Uterus (tissue), 4 donors: Measurements from ENCODE around the gene AHCYL2. TPM values are rescaled to one million over a fixed set of nuclear protein-coding genes. Genes with fewer than 3 reads are reported as not detected.

Experiments used
- DNase-seq, 2 donors: peaks; one replicate each; pipeline ENCODE4 v3.0.0-alpha.2; 2019 to 2020
- H3K27ac ChIP-seq, 2 donors: fragments of 200-600 bp; sonication (generic); 1 replicate in 1 of 2; 2 replicates in 1 of 2; pipeline ENCODE4 v1.5.1; 2016 to 2018
- H3K27me3 ChIP-seq, 2 donors: fragments of 200-600 bp; sonication (generic); one replicate each; pipeline ENCODE4 v1.5.1; 2018 to 2019; ENCODE audit warnings: control low read depth in 1 of 2
- H3K36me3 ChIP-seq, 2 donors: fragments of 200-600 bp; sonication (generic); one replicate each; pipeline ENCODE4 v1.5.1; 2019; ENCODE audit warnings: control low read depth in 1 of 2
- H3K4me1 ChIP-seq, 2 donors: fragments of 200-600 bp; sonication (generic); one replicate each; pipeline ENCODE4 v1.5.1; 2018 to 2019; ENCODE audit warnings: control low read depth in 1 of 2
- H3K4me3 ChIP-seq, 2 donors: fragments of 200-600 bp; sonication (generic); 1 replicate in 1 of 2; 2 replicates in 1 of 2; pipeline ENCODE4 v1.5.1; 2018 to 2019; ENCODE audit warnings: mild to moderate bottlenecking in 1 of 2
- H3K9me3 ChIP-seq, 2 donors: fragments of 200-600 bp; sonication (generic); one replicate each; pipeline ENCODE4 v1.5.1; 2019; ENCODE audit warnings: control low read depth in 1 of 2
- CTCF ChIP-seq, 4 experiments: fragments of 200-600 bp in 2 of 4; fragments of 450-650 bp in 2 of 4; sonication (generic) in 2 of 4; IDR thresholded peaks; one replicate each; pipeline ENCODE4 v1.5.1; 2016 to 2019; ENCODE audit warnings: antibody characterized with exemption in 4 of 4, mild to moderate bottlenecking in 2 of 4, moderate library complexity in 1 of 4
- POLR2A ChIP-seq, 2 donors: fragments of 450-650 bp; IDR thresholded peaks; one replicate each; pipeline ENCODE4 v1.6.1; 2016; ENCODE audit warnings: antibody characterized with exemption in 2 of 2, mild to moderate bottlenecking in 1 of 2, moderate library complexity in 1 of 2
- intact Hi-C: fragments of 100-400 bp; cut with DNase I; formaldehyde crosslinking; loops from one replicate; pipeline ENCODE4 v1.15.1; 2023; ENCODE audit warnings: low total_unique reads
- total RNA-seq, 4 donors: library from RNA; depleted of rRNA in 3 of 4; stranded (reverse); fragments of >200 nt in 3 of 4; gene quantifications; one replicate each; pipeline versions ENCODE4 v1.1.0 to v1.2.4, GENCODE V29; 2014 to 2023
- donor health status: DM: yes; HTN: yes; CAD: no.

The AHCYL2 gene
- total RNA-seq, 4 donors from 2014 or later: 5.6 to 29.2 (median 23.7) TPM

- Histone ChIP-seq H3K4me1 (no peaks in the 10 kb centered on the region), H3K9me3 (no peaks in the 10 kb centered on the region), H3K27me3 (no peaks in the 10 kb centered on the region), H3K36me3 (no peaks in the 10 kb centered on the region), H3K27ac (no peak overlapping the region), H3K4me3 (no peak overlapping the region)
- TF ChIP-seq CTCF (IDR thresholded peaks at IDR 0.05): no peak
- no peak for DNase-seq
- intact Hi-C loops: no loop called here
Measured at GRCh38 chr7:129421717-129422250, 197.0 kb downstream of the AHCYL2 start.

DNA sequence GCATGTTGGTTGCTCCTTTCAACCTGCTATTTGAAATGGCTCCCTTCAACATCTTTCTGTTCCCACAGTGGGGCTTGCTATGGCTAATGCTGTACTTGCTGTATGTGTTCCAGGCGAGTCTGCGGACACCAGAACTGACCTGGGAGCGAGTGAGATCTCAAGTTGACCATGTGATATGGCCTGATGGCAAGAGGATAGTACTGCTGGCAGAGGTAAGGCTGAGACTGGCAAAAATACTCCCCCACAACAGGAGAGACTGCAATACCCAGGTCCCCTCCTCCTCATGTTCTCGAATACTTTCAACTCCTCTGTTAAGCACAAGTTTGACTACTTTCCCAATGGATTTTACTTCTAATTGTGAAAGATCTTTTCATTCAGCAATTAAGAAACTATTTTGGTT lies 197.9 kb downstream of the AHCYL2 start:
- Histone ChIP-seq H3K27me3 (no peaks in the 10 kb centered on the region), H3K27ac (no peak overlapping the region), H3K9me3 (no peaks in the 10 kb centered on the region), H3K4me3 (no peak overlapping the region), H3K36me3 (no peaks in the 10 kb centered on the region), H3K4me1 (no peaks in the 10 kb centered on the region)
- no peak for TF ChIP-seq CTCF (IDR thresholded peaks at IDR 0.05)
- no peak for DNase-seq
- intact Hi-C loops: no loop called here

DNA sequence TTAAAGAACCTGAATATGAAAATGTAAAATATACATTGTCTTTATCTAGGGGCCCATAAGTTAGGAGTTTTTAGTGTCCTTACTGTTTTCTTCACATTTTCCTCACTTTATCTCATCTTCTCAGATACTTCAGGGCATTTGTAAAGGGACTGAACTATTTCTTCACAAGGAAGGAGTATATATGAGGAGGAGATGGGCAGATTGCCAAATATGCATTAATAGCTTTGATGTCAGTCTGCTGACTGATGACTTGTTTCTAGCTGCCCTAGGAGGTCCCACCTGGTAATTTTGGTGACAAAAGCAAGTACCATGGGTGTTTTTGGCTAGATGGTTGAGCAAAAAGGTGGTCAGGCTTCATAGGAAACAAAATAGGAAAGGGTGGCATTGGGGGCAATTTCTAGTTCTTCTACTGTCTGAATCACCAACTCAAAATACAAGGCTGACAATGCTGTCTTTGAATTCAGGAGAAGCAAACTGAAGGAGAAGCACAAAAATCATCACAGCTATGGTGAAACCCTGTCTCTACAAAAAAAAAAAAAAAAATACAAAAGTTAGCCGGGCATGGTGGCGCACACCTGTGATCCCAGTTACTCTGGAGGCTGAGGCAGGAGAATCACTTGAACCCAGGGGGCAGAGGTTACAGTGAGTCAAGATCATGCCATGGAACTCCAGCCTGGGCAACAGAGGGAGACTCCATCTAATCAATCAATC lies 199.0 kb downstream of the AHCYL2 start:
- intact Hi-C loops: no loop called here
- H3K36me3 ChIP-seq: no peaks in the 10 kb centered on the region
- no peaks in the 10 kb centered on the region for H3K27me3 ChIP-seq
- DNase-seq: no peak
- no peaks in the 10 kb centered on the region for H3K4me1 ChIP-seq
- no peak overlapping the region for H3K4me3 ChIP-seq
- H3K27ac ChIP-seq: no peak overlapping the region
- no peaks in the 10 kb centered on the region for H3K9me3 ChIP-seq
- TF ChIP-seq POLR2A (IDR thresholded peaks at IDR 0.05) (no peak), CTCF (IDR thresholded peaks at IDR 0.05) (no peak)

- Histone ChIP-seq H3K9me3 (no peaks in the 10 kb centered on the region), H3K36me3 (no peaks in the 10 kb centered on the region), H3K27ac (no peak overlapping the region), H3K27me3 (no peaks in the 10 kb centered on the region), H3K4me1 (no peaks in the 10 kb centered on the region), H3K4me3 (no peak overlapping the region)
- TF ChIP-seq POLR2A (IDR thresholded peaks at IDR 0.05) (no peak), CTCF (IDR thresholded peaks at IDR 0.05) (no peak)
- no peak for DNase-seq
- intact Hi-C loops: no loop called here
Measured at GRCh38 chr7:129426482-129426881, 201.7 kb downstream of the AHCYL2 start.

DNA sequence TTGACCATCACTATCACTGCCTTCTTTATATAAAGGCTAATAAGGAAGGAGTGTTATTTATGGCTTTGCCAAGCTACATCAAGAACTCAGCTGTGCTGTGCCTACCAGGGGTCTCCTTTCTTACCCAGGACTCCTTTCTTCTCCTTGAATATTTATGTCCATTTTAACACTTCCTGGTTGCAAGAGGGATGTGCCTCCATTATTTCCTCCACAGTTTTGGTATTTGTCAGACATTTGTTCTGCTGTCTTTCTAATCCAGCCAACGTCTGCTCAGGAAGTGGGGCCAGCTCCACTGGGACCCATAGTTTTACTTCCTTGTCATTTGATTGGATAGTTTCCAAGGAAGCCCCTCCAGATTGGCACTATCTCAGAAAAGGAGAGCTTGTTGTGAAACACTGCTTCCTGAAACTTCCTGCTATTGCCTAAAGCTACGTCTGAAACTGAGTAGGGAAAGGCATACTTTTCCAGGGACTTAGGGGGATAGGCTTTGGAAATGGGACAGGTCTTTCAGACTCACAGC lies 202.8 kb downstream of the AHCYL2 start:
- H3K27me3 ChIP-seq: no peaks in the 10 kb centered on the region
- H3K36me3 ChIP-seq: no peaks in the 10 kb centered on the region
- intact Hi-C loops: no loop called here
- TF ChIP-seq POLR2A (IDR thresholded peaks at IDR 0.05) (no peak), CTCF (IDR thresholded peaks at IDR 0.05) (no peak)
- no peak overlapping the region for H3K4me3 ChIP-seq
- no peak for DNase-seq
- H3K27ac ChIP-seq: no peak overlapping the region
- H3K4me1 ChIP-seq: no peaks in the 10 kb centered on the region
- no peaks in the 10 kb centered on the region for H3K9me3 ChIP-seq
